Measurements from ENCODE around the gene ACADS. TPM values are rescaled to one million over a fixed set of nuclear protein-coding genes. Genes with fewer than 3 reads are reported as not detected.
A peak's percentile ranks its signal among the peaks of the same experiment; 100 is the strongest.

ACADS gene
- polyA plus RNA-seq, 1 donor from 2014 or later: 14.1 TPM

DNA sequence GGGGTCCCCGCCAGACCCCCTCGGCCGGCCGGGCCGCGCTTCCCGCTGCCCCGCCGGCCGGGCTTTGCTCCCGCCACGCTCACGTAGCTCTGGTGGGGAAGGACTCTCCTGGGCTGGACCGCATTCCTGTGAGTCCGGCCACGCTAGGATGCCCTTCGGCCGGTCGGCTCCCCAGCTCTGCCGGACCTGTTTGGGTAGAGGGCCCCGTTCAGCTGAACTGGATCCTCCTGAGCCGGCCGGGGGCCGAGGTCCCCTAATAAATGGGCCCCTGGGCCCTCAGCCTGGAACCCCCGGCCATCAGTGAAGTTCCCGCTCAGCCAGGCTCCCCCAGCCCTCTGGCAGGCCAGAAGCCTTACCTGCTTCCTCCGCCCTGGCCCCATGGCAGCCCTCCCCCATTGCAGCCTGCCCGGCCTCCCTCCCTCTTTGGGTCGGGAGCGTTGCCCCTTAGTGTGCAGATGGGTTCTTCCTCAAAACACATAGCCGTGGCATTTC, 14.8 kb upstream of the ACADS start:
- peaks cover 11 to 20% (median 18%) of the 10 kb centered on the region in 3 donors for H3K4me1 Mint-ChIP-seq
- H3K27me3 Mint-ChIP-seq: no peaks in the 10 kb centered on the region
- H3K36me3 Mint-ChIP-seq: no peaks in the 10 kb centered on the region
- H3K4me3 Mint-ChIP-seq: peak overlapping the region; percentile 86 to 95 (median 90)
- peak overlapping the region; percentile 67 to 84 (median 69) for H3K27ac Mint-ChIP-seq
- no peaks in the 10 kb centered on the region for H3K9me3 Mint-ChIP-seq

GRCh38 chr12:120711411-120711810, 14.2 kb upstream of the ACADS start:
- Mint-ChIP-seq H3K4me3 (peak overlapping the region; percentile 86 to 95 (median 90)), H3K27ac (peak overlapping the region; percentile 67 to 84 (median 69)), H3K27me3 (no peaks in the 10 kb centered on the region), H3K36me3 (no peaks in the 10 kb centered on the region), H3K9me3 (no peaks in the 10 kb centered on the region), H3K4me1 (peaks cover 11 to 20% (median 18%) of the 10 kb centered on the region in 3 donors)

DNA sequence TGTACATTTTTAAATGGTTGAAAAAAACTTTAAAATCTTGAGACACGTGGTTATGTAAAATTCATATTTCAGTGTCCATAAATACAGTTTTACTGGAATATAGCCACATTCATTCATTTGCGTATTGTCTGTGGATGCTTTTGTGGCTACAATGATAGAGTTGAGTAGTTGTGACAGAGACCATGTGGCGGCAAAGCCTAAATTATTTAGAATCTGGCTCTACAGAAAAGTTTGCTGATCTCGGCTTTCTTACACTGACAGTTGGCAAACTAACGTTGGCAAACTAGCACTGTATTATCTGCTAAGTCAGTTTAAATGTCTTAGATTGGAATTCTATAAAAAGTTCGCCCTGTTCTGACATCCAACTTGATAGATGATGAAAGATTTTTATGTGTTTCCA, 13.0 kb upstream of the ACADS start:
- H3K27ac Mint-ChIP-seq: no peak overlapping the region
- no peaks in the 10 kb centered on the region for H3K9me3 Mint-ChIP-seq
- H3K36me3 Mint-ChIP-seq: peaks cover 1% of the 10 kb centered on the region
- H3K4me1 Mint-ChIP-seq: peaks cover 11 to 20% (median 18%) of the 10 kb centered on the region in 3 donors
- H3K27me3 Mint-ChIP-seq: no peaks in the 10 kb centered on the region
- peak overlapping the region in 1 of 4 donors; percentile 91 for H3K4me3 Mint-ChIP-seq

DNA sequence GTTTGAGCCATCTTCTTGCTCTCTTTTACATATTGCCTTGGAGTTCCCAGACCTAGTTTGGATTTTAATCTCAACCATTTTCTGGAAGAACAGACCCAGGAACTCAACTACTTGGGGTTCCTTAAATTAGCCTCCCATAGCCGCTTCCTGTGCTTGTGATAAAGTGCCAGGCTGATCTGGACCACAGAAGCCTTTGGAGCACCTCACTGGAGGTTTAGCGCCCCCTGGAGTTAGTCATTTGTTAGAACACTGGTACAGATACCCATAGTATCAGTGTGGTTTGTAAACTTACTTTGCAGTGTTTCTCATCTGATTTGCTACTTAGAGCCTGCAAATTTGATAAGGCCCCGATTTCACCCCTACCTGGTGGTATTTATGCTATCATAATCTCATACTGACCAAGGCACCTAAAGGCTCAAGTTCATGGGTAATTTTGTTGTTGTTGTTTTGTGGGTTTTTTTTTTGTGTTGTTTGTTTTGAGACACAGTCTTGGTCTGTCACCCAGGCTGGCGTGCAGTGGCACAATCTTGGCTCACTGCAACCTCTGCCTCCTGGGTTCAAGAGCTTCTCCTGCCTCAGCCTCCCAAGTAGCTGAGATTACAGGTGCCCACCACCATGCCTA, 11.7 kb upstream of the ACADS start:
- Mint-ChIP-seq H3K4me3 (peak overlapping the region in 2 of 4 donors; percentile 44 to 70), H3K9me3 (no peaks in the 10 kb centered on the region), H3K27me3 (no peaks in the 10 kb centered on the region), H3K36me3 (peaks cover 1% of the 10 kb centered on the region), H3K27ac (peak overlapping the region in 1 of 3 donors; percentile 7), H3K4me1 (peaks cover 11 to 20% (median 18%) of the 10 kb centered on the region in 3 donors)

- Mint-ChIP-seq H3K27me3 (no peaks in the 10 kb centered on the region), H3K4me1 (peaks cover 13 to 22% (median 16%) of the 10 kb centered on the region in 3 donors), H3K27ac (peak overlapping the region in 1 of 3 donors; percentile 47), H3K9me3 (no peaks in the 10 kb centered on the region), H3K4me3 (no peak overlapping the region), H3K36me3 (peaks cover 15% of the 10 kb centered on the region)
These were observed 7.6 kb upstream of the ACADS start for GRCh38 chr12:120718055-120718454.

DNA sequence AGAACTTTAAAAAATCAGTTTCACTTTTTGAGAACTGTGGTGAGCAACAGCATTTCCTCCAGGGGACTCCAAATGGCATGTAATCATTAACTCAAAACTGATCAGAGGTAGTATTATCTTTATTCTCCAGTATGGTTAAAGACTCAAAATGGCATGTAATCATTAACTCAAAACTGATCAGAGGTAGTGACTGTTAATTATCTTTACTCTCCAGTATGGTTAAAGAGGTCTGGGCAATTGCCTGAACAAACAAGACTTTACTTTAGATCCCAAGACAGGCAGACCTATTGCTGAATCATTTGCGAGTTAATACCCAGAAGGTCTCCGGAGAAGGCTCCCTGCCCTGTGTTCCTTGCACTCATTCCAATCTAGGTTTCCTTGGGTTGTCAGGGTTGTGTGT, 6.6 kb upstream of the ACADS start:
- Mint-ChIP-seq H3K36me3 (peaks cover 15% of the 10 kb centered on the region), H3K4me3 (no peak overlapping the region), H3K9me3 (no peaks in the 10 kb centered on the region), H3K4me1 (peaks cover 8 to 17% (median 12%) of the 10 kb centered on the region in 3 donors), H3K27ac (no peak overlapping the region), H3K27me3 (no peaks in the 10 kb centered on the region)

DNA sequence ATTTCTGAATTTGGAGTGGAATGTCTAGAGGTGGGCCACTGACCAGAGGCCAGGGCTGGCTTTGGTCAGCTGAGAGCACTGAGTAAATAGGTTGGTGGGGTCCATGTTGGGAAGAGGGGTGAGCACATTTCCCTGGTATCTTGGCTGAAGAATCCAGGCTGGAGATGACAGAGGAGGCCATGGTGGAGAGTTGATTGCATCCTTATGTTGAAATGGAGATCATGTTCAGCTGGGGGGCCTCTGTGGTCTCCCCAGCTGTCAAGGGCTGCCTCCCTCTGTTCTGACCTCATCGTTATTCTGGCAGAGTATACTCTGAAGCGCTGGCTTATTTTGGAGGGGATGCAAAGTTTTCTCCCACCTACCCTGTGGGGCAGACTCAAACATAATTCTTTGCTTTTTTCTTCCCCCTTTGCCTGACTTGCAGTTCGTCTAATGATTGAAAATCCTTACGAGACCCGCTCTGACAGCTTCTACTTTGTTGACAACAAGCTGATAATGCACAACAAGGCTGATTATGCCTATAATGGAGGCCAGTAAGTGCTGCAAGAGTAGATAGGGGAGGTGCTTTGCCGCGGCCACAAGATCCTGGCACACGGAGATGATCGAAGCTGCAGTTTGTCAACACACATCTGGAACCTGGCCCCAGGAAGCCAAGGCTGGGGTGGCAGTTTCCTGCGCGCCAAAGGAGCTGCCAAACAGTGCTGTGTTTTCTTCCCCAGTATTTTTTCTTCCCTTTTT, 6.0 kb upstream of the ACADS start:
- peak overlapping the region in 1 of 4 donors; percentile 32 for H3K4me3 Mint-ChIP-seq
- peaks cover 15% of the 10 kb centered on the region for H3K36me3 Mint-ChIP-seq
- no peaks in the 10 kb centered on the region for H3K9me3 Mint-ChIP-seq
- no peak overlapping the region for H3K27ac Mint-ChIP-seq
- no peaks in the 10 kb centered on the region for H3K27me3 Mint-ChIP-seq
- peaks cover 10 to 17% (median 10%) of the 10 kb centered on the region in 3 donors for H3K4me1 Mint-ChIP-seq

DNA sequence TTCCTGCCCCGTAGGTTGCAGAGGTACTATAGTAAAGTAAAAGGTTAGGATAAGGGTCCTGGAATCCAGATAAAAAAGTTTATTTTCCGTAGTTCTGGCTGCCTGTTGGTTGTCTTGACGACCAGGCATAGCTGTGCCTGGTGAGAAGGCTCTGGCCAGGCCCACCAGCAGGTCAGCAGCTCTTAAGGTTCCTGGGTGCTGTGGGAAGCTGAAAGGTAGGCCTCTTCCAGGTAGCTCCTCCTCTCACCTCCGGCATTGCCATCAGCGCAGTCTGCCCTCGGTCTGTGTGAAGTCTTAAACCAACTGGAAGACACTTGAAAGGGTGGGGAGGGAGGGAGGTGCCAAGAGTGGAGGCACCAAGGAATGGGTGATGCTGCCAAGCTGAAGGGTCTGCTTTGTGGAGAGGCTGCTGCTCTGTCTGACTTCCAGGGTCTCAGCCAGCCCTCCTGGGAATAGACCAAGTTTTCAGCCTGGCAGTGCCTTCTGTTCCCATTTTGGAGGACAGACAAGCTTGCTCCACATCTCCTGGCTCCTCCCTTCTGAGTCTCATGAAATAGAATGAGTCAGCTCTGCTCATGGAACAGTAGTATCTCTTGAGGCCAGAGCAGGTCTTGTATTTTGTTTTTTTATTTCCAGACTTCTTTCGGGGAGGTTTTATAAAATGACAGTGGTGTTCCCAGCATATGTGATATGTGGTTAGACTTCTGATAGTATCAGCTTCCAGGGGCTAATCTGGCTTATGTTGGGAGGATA, 5.2 kb upstream of the ACADS start:
- H3K27ac Mint-ChIP-seq: no peak overlapping the region
- H3K4me1 Mint-ChIP-seq: peaks cover 15 to 24% (median 17%) of the 10 kb centered on the region in 3 donors
- H3K27me3 Mint-ChIP-seq: no peaks in the 10 kb centered on the region
- no peaks in the 10 kb centered on the region for H3K9me3 Mint-ChIP-seq
- H3K4me3 Mint-ChIP-seq: peak overlapping the region in 1 of 4 donors; percentile 32
- peaks cover 15% of the 10 kb centered on the region for H3K36me3 Mint-ChIP-seq

GRCh38 chr12:120720987-120721801, 4.4 kb upstream of the ACADS start:
- Mint-ChIP-seq H3K4me3 (peak overlapping the region in 2 of 4 donors; percentile 37 to 67), H3K27me3 (no peaks in the 10 kb centered on the region), H3K27ac (no peak overlapping the region), H3K9me3 (no peaks in the 10 kb centered on the region), H3K36me3 (peaks cover 15% of the 10 kb centered on the region), H3K4me1 (peaks cover 18 to 26% (median 19%) of the 10 kb centered on the region in 3 donors)

DNA sequence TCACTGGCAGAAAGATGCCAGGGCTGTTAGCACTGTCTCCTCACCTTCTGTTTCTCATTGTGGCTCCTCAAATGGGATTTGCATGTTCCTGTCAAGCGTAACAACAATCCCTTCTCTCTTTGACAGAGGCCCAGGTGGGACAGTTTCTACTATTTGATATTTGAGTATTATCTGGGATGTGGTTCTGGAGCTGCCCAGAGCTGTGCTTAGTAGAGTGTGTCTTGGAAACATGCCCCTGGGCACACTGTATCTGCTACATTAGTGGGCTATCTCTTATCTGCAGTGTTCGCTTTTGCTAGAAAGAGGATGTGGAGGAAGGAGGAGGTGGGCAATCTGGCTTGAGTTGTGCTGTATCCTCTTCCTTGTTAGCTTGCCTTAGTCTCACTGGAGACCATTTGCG, 3.8 kb upstream of the ACADS start:
- Mint-ChIP-seq H3K27ac (peak overlapping the region in 1 of 3 donors; percentile 73), H3K36me3 (peaks cover 13% of the 10 kb centered on the region), H3K4me3 (peak overlapping the region in 3 of 4 donors; percentile 44 to 75 (median 67)), H3K27me3 (no peaks in the 10 kb centered on the region), H3K4me1 (peaks cover 20 to 28% (median 22%) of the 10 kb centered on the region in 3 donors), H3K9me3 (no peaks in the 10 kb centered on the region)

- H3K27me3 Mint-ChIP-seq: no peaks in the 10 kb centered on the region
- no peak overlapping the region for H3K27ac Mint-ChIP-seq
- peak overlapping the region in 2 of 4 donors; percentile 22 to 44 for H3K4me3 Mint-ChIP-seq
- H3K9me3 Mint-ChIP-seq: no peaks in the 10 kb centered on the region
- H3K4me1 Mint-ChIP-seq: peaks cover 20 to 28% (median 22%) of the 10 kb centered on the region in 3 donors
- H3K36me3 Mint-ChIP-seq: peaks cover 13% of the 10 kb centered on the region
These were observed 2.8 kb upstream of the ACADS start for GRCh38 chr12:120722784-120723183.

DNA sequence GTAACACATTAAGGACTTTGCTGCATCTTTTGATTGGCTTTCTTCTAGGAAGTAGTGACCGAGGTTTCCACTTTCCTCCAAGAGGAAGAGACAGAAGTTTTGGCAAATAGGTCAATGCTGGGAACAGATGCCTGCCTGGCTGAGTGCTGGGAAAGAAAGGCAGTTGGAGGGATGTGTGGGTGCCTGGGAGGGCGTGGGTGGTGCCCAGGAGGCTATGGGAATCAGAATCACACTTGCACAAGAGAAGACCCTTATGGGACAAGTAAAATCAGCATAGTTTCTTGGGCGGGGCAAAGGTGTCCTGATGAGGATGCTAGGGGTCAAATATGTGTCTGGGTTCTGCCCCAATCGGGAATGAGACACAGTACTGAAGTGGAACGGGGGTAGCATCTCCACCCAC, 906 bp upstream of the ACADS start:
- H3K4me3 Mint-ChIP-seq: peak overlapping the region in 3 of 4 donors; percentile 74 to 89 (median 88)
- no peaks in the 10 kb centered on the region for H3K9me3 Mint-ChIP-seq
- no peaks in the 10 kb centered on the region for H3K27me3 Mint-ChIP-seq
- H3K27ac Mint-ChIP-seq: peak overlapping the region in 1 of 3 donors; percentile 33
- H3K36me3 Mint-ChIP-seq: peaks cover 12% of the 10 kb centered on the region
- H3K4me1 Mint-ChIP-seq: peaks cover 20 to 29% (median 22%) of the 10 kb centered on the region in 3 donors

GRCh38 chr12:120725151-120725658, 421 bp upstream of the ACADS start:
- Mint-ChIP-seq H3K4me3 (peak overlapping the region; percentile 82 to 94 (median 88)), H3K27ac (peak overlapping the region in 1 of 3 donors; percentile 14), H3K27me3 (no peaks in the 10 kb centered on the region), H3K4me1 (peaks cover 20 to 29% (median 22%) of the 10 kb centered on the region in 3 donors), H3K9me3 (no peaks in the 10 kb centered on the region), H3K36me3 (peaks cover 13% of the 10 kb centered on the region)

- peak overlapping the region; percentile 82 to 94 (median 86) for H3K4me3 Mint-ChIP-seq
- peak overlapping the region in 1 of 3 donors; percentile 93 for H3K27ac Mint-ChIP-seq
- no peaks in the 10 kb centered on the region for H3K27me3 Mint-ChIP-seq
- H3K36me3 Mint-ChIP-seq: peaks cover 13% of the 10 kb centered on the region
- no peaks in the 10 kb centered on the region for H3K9me3 Mint-ChIP-seq
- peaks cover 17 to 22% (median 21%) of the 10 kb centered on the region in 3 donors for H3K4me1 Mint-ChIP-seq
These were observed 826 bp downstream of the ACADS start for GRCh38 chr12:120726510-120726793.
